Activated CD4-positive, alpha-beta T cell treated with anti-CD3 and anti-CD28 coated beads, Interleukin-2, amount 10 ng/mL, durations not matched to agents 24 days and 14 days (primary cell): Measurements from ENCODE around the gene REXO2. TPM values are rescaled to one million over a fixed set of nuclear protein-coding genes. Genes with fewer than 3 reads are reported as not detected.

Source experiments
- DNase-seq: peaks from one replicate; pipeline ENCODE4 v3.0.0; 2022
- H3K27ac Mint-ChIP-seq: one replicate; pipeline ENCODE4 v1.8.0; 2022; ENCODE audit warnings: mild to moderate bottlenecking, mixed read lengths
- H3K27me3 Mint-ChIP-seq: one replicate; pipeline ENCODE4 v1.8.0; 2022; ENCODE audit warnings: mixed read lengths
- H3K36me3 Mint-ChIP-seq: one replicate; pipeline ENCODE4 v1.8.0; 2022; ENCODE audit warnings: low read depth, mild to moderate bottlenecking, mixed read lengths
- H3K4me1 Mint-ChIP-seq: one replicate; pipeline ENCODE4 v1.8.0; 2021; ENCODE audit warnings: mixed read lengths
- H3K4me3 Mint-ChIP-seq: one replicate; pipeline ENCODE4 v1.8.0; 2022; ENCODE audit warnings: mild to moderate bottlenecking, moderate library complexity, mixed read lengths
- H3K9me3 Mint-ChIP-seq: one replicate; pipeline ENCODE4 v1.8.0; 2021; ENCODE audit warnings: mixed read lengths
- intact Hi-C: fragments of 100-400 bp; cut with micrococcal nuclease; formaldehyde crosslinking; loops from one replicate; pipeline ENCODE4 v1.15.1; 2023
- total RNA-seq: library from RNA; stranded (reverse); gene quantifications from 2 replicates; pipeline ENCODE4 v1.2.3, GENCODE V29; 2022

Gene REXO2
- total RNA-seq, 1 donor from 2014 or later: 98.6 TPM

DNA sequence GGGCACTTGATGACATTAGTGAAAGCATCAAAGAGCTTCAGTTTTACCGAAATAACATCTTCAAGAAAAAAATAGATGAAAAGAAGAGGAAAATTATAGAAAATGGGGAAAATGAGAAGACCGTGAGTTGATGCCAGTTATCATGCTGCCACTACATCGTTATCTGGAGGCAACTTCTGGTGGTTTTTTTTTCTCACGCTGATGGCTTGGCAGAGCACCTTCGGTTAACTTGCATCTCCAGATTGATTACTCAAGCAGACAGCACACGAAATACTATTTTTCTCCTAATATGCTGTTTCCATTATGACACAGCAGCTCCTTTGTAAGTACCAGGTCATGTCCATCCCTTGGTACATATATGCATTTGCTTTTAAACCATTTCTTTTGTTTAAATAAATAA, 10.6 kb downstream of the REXO2 start:
- intact Hi-C loops: no loop called here
- Mint-ChIP-seq H3K4me1 (peaks cover 8% of the 10 kb centered on the region), H3K4me3 (no peak overlapping the region), H3K9me3 (no peaks in the 10 kb centered on the region), H3K27ac (no peak overlapping the region), H3K36me3 (peaks cover 55% of the 10 kb centered on the region), H3K27me3 (no peaks in the 10 kb centered on the region)
- DNase-seq: no peak

DNA sequence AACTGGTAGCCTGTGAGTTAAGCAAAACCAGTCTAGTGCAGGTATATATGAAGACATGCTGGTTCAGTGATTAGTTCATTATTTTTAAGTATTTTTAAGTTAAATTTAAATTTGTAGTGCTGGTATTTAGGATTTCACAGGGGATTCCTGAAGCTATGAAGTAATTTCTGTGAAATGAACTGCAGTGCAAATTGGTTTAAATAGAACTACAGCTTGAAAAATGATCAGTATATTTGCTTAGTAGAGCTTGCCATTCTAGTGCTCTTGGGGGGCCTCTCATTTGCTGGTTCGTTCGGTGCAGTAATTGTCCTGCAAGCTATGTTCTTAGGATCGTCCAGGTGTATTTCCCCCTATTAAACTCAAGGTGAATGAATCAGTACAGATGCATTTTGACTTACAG, 13.1 kb downstream of the REXO2 start:
- intact Hi-C loops: no loop called here
- Mint-ChIP-seq H3K27me3 (no peaks in the 10 kb centered on the region), H3K4me1 (peaks cover 2% of the 10 kb centered on the region), H3K9me3 (no peaks in the 10 kb centered on the region), H3K27ac (no peak overlapping the region), H3K4me3 (no peak overlapping the region), H3K36me3 (peaks cover 39% of the 10 kb centered on the region)
- no peak for DNase-seq

- no peaks in the 10 kb centered on the region for H3K4me1 Mint-ChIP-seq
Measured at GRCh38 chr11:114463999-114464398, 24.7 kb downstream of the REXO2 start.

GRCh38 chr11:114466742-114467141, 27.5 kb downstream of the REXO2 start:
- H3K4me3 Mint-ChIP-seq: no peak overlapping the region
- intact Hi-C loops: no loop called here
- peaks cover 2% of the 10 kb centered on the region for H3K27me3 Mint-ChIP-seq

More at GRCh38 chr11:114463999-114464398, 24.7 kb downstream of the REXO2 start:
- Mint-ChIP-seq H3K27me3 (no peaks in the 10 kb centered on the region), H3K9me3 (peaks cover 4% of the 10 kb centered on the region), H3K36me3 (no peaks in the 10 kb centered on the region), H3K4me3 (no peak overlapping the region), H3K27ac (no peak overlapping the region)
- no peak for DNase-seq
- intact Hi-C loops: no loop called here

DNA sequence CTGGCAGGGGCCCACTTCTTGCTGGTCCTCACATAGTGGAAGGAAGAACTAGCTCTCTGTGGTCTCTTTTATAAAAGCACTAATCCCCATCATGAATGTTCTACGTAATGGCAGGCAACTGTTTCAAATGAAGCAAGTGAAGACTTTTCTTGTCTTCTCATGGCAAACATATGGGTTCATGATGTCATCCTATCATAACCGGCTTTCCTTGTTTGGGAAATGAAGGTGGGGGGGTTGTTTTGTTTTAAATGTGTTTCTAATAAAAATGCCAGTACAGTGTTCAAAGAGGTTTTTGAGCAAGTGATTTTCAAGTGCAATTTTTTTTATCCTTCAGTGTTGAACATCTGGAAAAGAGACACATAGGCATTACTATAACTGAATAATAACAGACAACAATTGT, 33.4 kb downstream of the REXO2 start:
- no peak for DNase-seq
- intact Hi-C loops: no loop called here
- Mint-ChIP-seq H3K27ac (no peak overlapping the region), H3K4me3 (no peak overlapping the region), H3K36me3 (no peaks in the 10 kb centered on the region), H3K27me3 (peaks cover 9% of the 10 kb centered on the region), H3K9me3 (peaks cover 3% of the 10 kb centered on the region), H3K4me1 (no peaks in the 10 kb centered on the region)

More at GRCh38 chr11:114466742-114467141, 27.5 kb downstream of the REXO2 start:
- Mint-ChIP-seq H3K9me3 (peaks cover 3% of the 10 kb centered on the region), H3K27ac (no peak overlapping the region), H3K36me3 (no peaks in the 10 kb centered on the region), H3K4me1 (no peaks in the 10 kb centered on the region)
- DNase-seq: no peak

- intact Hi-C loops: no loop called here
- H3K27ac Mint-ChIP-seq: no peak overlapping the region
- H3K27me3 Mint-ChIP-seq: peaks cover 9% of the 10 kb centered on the region
- no peak overlapping the region for H3K4me3 Mint-ChIP-seq
- DNase-seq: no peak
- H3K4me1 Mint-ChIP-seq: no peaks in the 10 kb centered on the region
- no peaks in the 10 kb centered on the region for H3K36me3 Mint-ChIP-seq
- H3K9me3 Mint-ChIP-seq: no peaks in the 10 kb centered on the region
Measured at GRCh38 chr11:114478001-114478410, 38.7 kb downstream of the REXO2 start.

GRCh38 chr11:114478768-114479167, 39.5 kb downstream of the REXO2 start:
- DNase-seq: no peak
- no peak overlapping the region for H3K4me3 Mint-ChIP-seq
- H3K27ac Mint-ChIP-seq: no peak overlapping the region
- peaks cover 8% of the 10 kb centered on the region for H3K27me3 Mint-ChIP-seq
- intact Hi-C loops: no loop called here
- H3K9me3 Mint-ChIP-seq: no peaks in the 10 kb centered on the region
- H3K36me3 Mint-ChIP-seq: no peaks in the 10 kb centered on the region
- no peaks in the 10 kb centered on the region for H3K4me1 Mint-ChIP-seq

DNA sequence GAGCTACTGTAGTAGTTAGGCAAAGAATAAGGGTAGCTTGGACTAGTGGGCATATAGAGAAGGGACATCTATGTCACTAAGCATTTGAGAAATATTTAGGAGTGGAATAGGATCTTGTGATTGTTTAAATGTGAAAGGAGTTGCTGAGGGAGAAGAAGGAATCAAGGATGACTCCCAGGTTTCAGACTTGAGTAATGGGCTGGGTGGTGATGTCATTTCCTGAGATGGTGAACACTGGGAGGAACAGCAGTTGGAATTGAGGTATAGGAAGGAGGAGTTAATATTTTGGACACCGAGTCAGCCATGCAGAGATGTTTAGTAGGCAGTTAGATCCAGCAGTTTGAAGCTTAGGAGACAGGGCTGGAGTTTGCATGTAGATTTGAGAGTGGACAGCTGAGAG, 40.1 kb downstream of the REXO2 start:
- H3K36me3 Mint-ChIP-seq: no peaks in the 10 kb centered on the region
- no peaks in the 10 kb centered on the region for H3K9me3 Mint-ChIP-seq

GRCh38 chr11:114482114-114482513, 42.8 kb downstream of the REXO2 start:
- Mint-ChIP-seq H3K4me1 (no peaks in the 10 kb centered on the region), H3K36me3 (no peaks in the 10 kb centered on the region), H3K9me3 (no peaks in the 10 kb centered on the region), H3K27ac (no peak overlapping the region), H3K27me3 (peaks cover 3% of the 10 kb centered on the region), H3K4me3 (no peak overlapping the region)
- intact Hi-C loops: no loop called here
- no peak for DNase-seq

More for the DNA sequence above, 40.1 kb downstream of the REXO2 start:
- intact Hi-C loops: no loop called here
- H3K4me1 Mint-ChIP-seq: no peaks in the 10 kb centered on the region
- no peak overlapping the region for H3K4me3 Mint-ChIP-seq
- H3K27me3 Mint-ChIP-seq: peaks cover 4% of the 10 kb centered on the region
- no peak overlapping the region for H3K27ac Mint-ChIP-seq
- DNase-seq: no peak

DNA sequence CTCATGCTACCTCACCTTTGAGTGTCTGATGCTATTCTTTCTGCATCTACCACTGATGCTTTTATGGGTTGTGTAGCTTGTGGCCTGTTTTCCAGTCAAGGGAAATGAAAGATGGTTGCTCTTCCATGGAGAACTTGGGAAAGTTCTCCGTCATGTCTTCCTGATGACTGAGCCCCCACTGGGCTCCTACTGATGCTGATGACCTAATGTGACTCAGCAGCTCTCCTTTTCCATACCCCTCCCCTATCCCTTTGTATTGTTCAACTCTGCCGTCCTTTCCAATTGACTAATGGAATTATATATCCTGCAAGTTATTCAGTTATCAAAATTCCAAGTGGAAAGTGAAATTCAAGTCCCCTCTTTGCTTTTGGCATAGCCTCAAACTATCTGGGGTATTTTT, 44.7 kb downstream of the REXO2 start:
- H3K4me1 Mint-ChIP-seq: no peaks in the 10 kb centered on the region
- DNase-seq: no peak
- no peak overlapping the region for H3K4me3 Mint-ChIP-seq
- no peaks in the 10 kb centered on the region for H3K36me3 Mint-ChIP-seq
- no peak overlapping the region for H3K27ac Mint-ChIP-seq
- intact Hi-C loops: no loop called here
- peaks cover 6% of the 10 kb centered on the region for H3K9me3 Mint-ChIP-seq
- peaks cover 6% of the 10 kb centered on the region for H3K27me3 Mint-ChIP-seq

GRCh38 chr11:114496915-114497314, 57.6 kb downstream of the REXO2 start:
- H3K4me3 Mint-ChIP-seq: no peak overlapping the region
- no peaks in the 10 kb centered on the region for H3K4me1 Mint-ChIP-seq
- no peaks in the 10 kb centered on the region for H3K9me3 Mint-ChIP-seq
- H3K27me3 Mint-ChIP-seq: peaks cover 2% of the 10 kb centered on the region
- no peak for DNase-seq
- H3K36me3 Mint-ChIP-seq: no peaks in the 10 kb centered on the region
- no peak overlapping the region for H3K27ac Mint-ChIP-seq
- intact Hi-C loops: no loop called here

- Mint-ChIP-seq H3K4me3 (no peak overlapping the region), H3K9me3 (no peaks in the 10 kb centered on the region), H3K27me3 (peaks cover 5% of the 10 kb centered on the region), H3K4me1 (no peaks in the 10 kb centered on the region), H3K27ac (no peak overlapping the region), H3K36me3 (no peaks in the 10 kb centered on the region)
- intact Hi-C loops: no loop called here
- DNase-seq: no peak
Measured at GRCh38 chr11:114499756-114500155, 60.5 kb downstream of the REXO2 start.

Other genes with a start within 250 kb of the REXO2 start
- not detected in 2 replicates for gene NNMT, start 143.1 kb upstream of the REXO2 start, total RNA-seq
- 6.4 and 6.8 TPM in 2 replicates for gene C11orf71, start 39.0 kb upstream of the REXO2 start, total RNA-seq
- 40.1 and 42.5 TPM in 2 replicates for gene RBM7, start 38.8 kb upstream of the REXO2 start, total RNA-seq
- gene NXPE1, start 120.4 kb downstream of the REXO2 start, total RNA-seq: not detected in 2 replicates
- not detected in 2 replicates for gene NXPE4, start 156.3 kb downstream of the REXO2 start, total RNA-seq
- gene NXPE2, start 239.1 kb downstream of the REXO2 start, total RNA-seq: not detected in 2 replicates